Measurements from ENCODE around the gene GIGYF1. TPM values are rescaled to one million over a fixed set of nuclear protein-coding genes. Genes with fewer than 3 reads are reported as not detected.

GIGYF1 gene
- total and polyA plus RNA-seq, 2 of the 13 experiments (the other 11 are each of a cell fraction or from before 2014, with no cell fraction given): 7.6 to 16.1 TPM

- no peak for TF ChIP-seq SNAPC4 (CRISPR knock-in tag; IDR thresholded peaks at IDR 0.05)
- no peak for TF ChIP-seq ZNF512B (CRISPR knock-in tag; IDR thresholded peaks at IDR 0.05; ENCODE audit: borderline replicate concordance)
- TF ChIP-seq SAP130 (CRISPR knock-in tag; IDR thresholded peaks at IDR 0.05; ENCODE audit: low read depth): peak; percentile 57; the same call in 1 of the 2 replicates
- no peak for TF ChIP-seq ZNF781 (CRISPR knock-in tag; IDR thresholded peaks at IDR 0.05; ENCODE audit: borderline replicate concordance, not compliant biosample characterization)
- TF ChIP-seq TBL1XR1 (IDR thresholded peaks at IDR 0.05; ENCODE audit: borderline replicate concordance, low read length, partially characterized antibody): no peak
- no peak for TF ChIP-seq RFXANK (CRISPR knock-in tag; IDR thresholded peaks at IDR 0.05)
- no peak for TF ChIP-seq ZNF616 (CRISPR knock-in tag; IDR thresholded peaks at IDR 0.05; ENCODE audit: low read depth)
- no peak for TF ChIP-seq POGK (CRISPR knock-in tag; conservative IDR thresholded peaks at IDR 0.05)
- no peak for TF ChIP-seq CBFB (CRISPR knock-in tag; IDR thresholded peaks at IDR 0.05)
- no peak; the same call in 1 of the 2 replicates for TF ChIP-seq ZNF441 (CRISPR knock-in tag; IDR thresholded peaks at IDR 0.05; ENCODE audit: borderline replicate concordance)
- TF ChIP-seq ZFP37 (CRISPR knock-in tag; IDR thresholded peaks at IDR 0.05; ENCODE audit: borderline replicate concordance): peak; percentile 73; the same call in 1 of the 2 replicates
- no peak for TF ChIP-seq PHB2 (IDR thresholded peaks at IDR 0.05; ENCODE audit: partially characterized antibody)
- TF ChIP-seq HOXA7 (CRISPR knock-in tag; IDR thresholded peaks at IDR 0.05): no peak
- no peak for TF ChIP-seq ZSCAN21 (CRISPR knock-in tag; IDR thresholded peaks at IDR 0.05; ENCODE audit: borderline replicate concordance)
- TF ChIP-seq CERS6 (CRISPR knock-in tag; IDR thresholded peaks at IDR 0.05): no peak
- TF ChIP-seq ZFP91 (CRISPR knock-in tag; IDR thresholded peaks at IDR 0.05; ENCODE audit: borderline replicate concordance): no peak; the same call in 1 of the 2 replicates
These were observed 12.7 kb upstream of the GIGYF1 start (continued) for GRCh38 chr7:100706672-100707311.

Measured in HepG2 (cell line).